Measurements from ENCODE around the gene CACNB1. TPM values are rescaled to one million over a fixed set of nuclear protein-coding genes. Genes with fewer than 3 reads are reported as not detected.

Gene CACNB1
- total RNA-seq, 1 experiment from 2014 or later = 20.0 TPM

- no peak overlapping the region for H3K23ac ChIP-seq (ENCODE audit: insufficient read length, low read depth, low read length)
- no peaks in the 10 kb centered on the region for H3K4me1 ChIP-seq (ENCODE audit: insufficient read depth, low read length)
- H4K91ac ChIP-seq (ENCODE audit: insufficient read length, low read depth, low read length) = no peak overlapping the region
- no peak overlapping the region for H3K27ac ChIP-seq (ENCODE audit: insufficient read length, low read depth, low read length)
- H3K79me1 ChIP-seq (ENCODE audit: insufficient read depth, low read depth, low read length, poor library complexity, severe bottlenecking) = no peaks in the 10 kb centered on the region
- no peaks in the 10 kb centered on the region for H3K9me3 ChIP-seq (ENCODE audit: control insufficient read depth, low read depth, low read length)
- no peak overlapping the region for H2BK15ac ChIP-seq (ENCODE audit: low read depth, low read length)
- H2BK12ac ChIP-seq (ENCODE audit: insufficient read length, low read depth, low read length) = no peak overlapping the region
- TF ChIP-seq CTCF (conservative IDR thresholded peaks at IDR 0.05) = no peak
- H3K23me2 ChIP-seq (ENCODE audit: insufficient read length, low read depth, low read length, poor library complexity, severe bottlenecking) = peaks cover 12% of the 10 kb centered on the region
- no peak overlapping the region for H4K5ac ChIP-seq (ENCODE audit: insufficient read length, low read depth, low read length)
- H3K79me2 ChIP-seq (ENCODE audit: insufficient read depth, low read length) = no peaks in the 10 kb centered on the region
- no peak overlapping the region for H2AK5ac ChIP-seq (ENCODE audit: insufficient read length, low read length)
- H3K14ac ChIP-seq (ENCODE audit: insufficient read depth, low read length) = no peak overlapping the region
- WGBS (ENCODE audit: extremely low coverage, insufficient read length, low lambda C conversion rate) = no CpG with 5 or more reads among the region's 7 CpGs
- H3K36me3 Mint-ChIP-seq (ENCODE audit: insufficient read depth in 1 of 3, low read depth in 3 of 3) = peaks cover 0 to 5% (median 0%) of the 10 kb centered on the region in 3 experiments; a peak in 1 of 7 replicates
- H2BK20ac ChIP-seq (ENCODE audit: low read depth, low read length, poor library complexity, severe bottlenecking) = no peak overlapping the region
- H3K27me3 Mint-ChIP-seq (ENCODE audit: low read depth) = peaks cover 23% of the 10 kb centered on the region
- peak overlapping the region in 1 of 3 experiments; percentile 59; a peak in 1 of 7 replicates for H3K27ac Mint-ChIP-seq
- H2BK120ac ChIP-seq (ENCODE audit: low read depth, low read length, poor library complexity, severe bottlenecking) = no peak overlapping the region
- H3T11ph ChIP-seq (ENCODE audit: low read length) = no peak overlapping the region
- no peaks in the 10 kb centered on the region; the same call in 1 of the 2 replicates for H3K27me3 ChIP-seq (ENCODE audit: insufficient read depth, low read length)
- no peak overlapping the region for H3K9ac ChIP-seq (ENCODE audit: extremely low read depth, insufficient read length, low read length)
- H3K4me2 ChIP-seq (ENCODE audit: insufficient read depth, insufficient read length, low read length) = no peak overlapping the region
- H4K8ac ChIP-seq (replicated peaks; ENCODE audit: insufficient read length, low read depth, low read length) = no peak overlapping the region
- H3K4ac ChIP-seq (ENCODE audit: low read depth, low read length) = no peak overlapping the region
- no peak overlapping the region for H3K18ac ChIP-seq (ENCODE audit: insufficient read length, low read depth, low read length)
- DNase-seq = no peak
- H2AFZ ChIP-seq (ENCODE audit: low read length) = no peak overlapping the region
- H3K4me1 Mint-ChIP-seq = peaks cover 12 to 28% of the 10 kb centered on the region in 2 experiments
- no peak overlapping the region for H3K4me3 Mint-ChIP-seq
- H4K20me1 ChIP-seq (ENCODE audit: control insufficient read depth, insufficient read depth, insufficient read length) = no peaks in the 10 kb centered on the region
- H2BK5ac ChIP-seq (ENCODE audit: insufficient read length, low read length) = no peak overlapping the region
- peaks cover 6 to 9% of the 10 kb centered on the region in 2 experiments; a peak in 3 of 5 replicates for H3K9me3 Mint-ChIP-seq
- no peak overlapping the region for H3K56ac ChIP-seq (ENCODE audit: insufficient read length, low read depth, low read length)
These were observed 41.0 kb downstream of the CACNB1 start for GRCh38 chr17:39156491-39156890.

Data from H9 (cell line).